HCT116 (cell line): ENCODE measurements around the gene A3GALT2. TPM values are rescaled to one million over a fixed set of nuclear protein-coding genes. Genes with fewer than 3 reads are reported as not detected.

Experiments
- ATAC-seq: fragments of 200-7000 bp; cut with Tn5 transposase; 2 replicates; pipeline ENCODE4 v1.9.1; 2020; ENCODE audit warnings: mild to moderate bottlenecking, moderate library complexity
- BruUV-seq: library from RNA; stranded (reverse); fragments of 400-500 nt; replicated peaks from 2 replicates; lab custom pipeline; 2021; lab: Mats Ljungman, UMichigan
- CTCF ChIA-PET: fragments of 300-600 bp; sonication (Branson Sonifier 250); formaldehyde crosslinking; loops from one replicate; lab custom pipeline; 2021; ENCODE audit warnings: antibody characterized with exemption; lab: Charles Lee
- POLR2A ChIA-PET: fragments of 300-600, 350-600 bp; sonication (Branson Sonifier 250); formaldehyde crosslinking; loops from one replicate; lab custom pipeline; 2021; ENCODE audit warnings: antibody characterized with exemption; lab: Charles Lee
- RAD21 ChIA-PET, 2 experiments: fragments of 300-600 bp; sonication (Branson Sonifier 250); formaldehyde crosslinking; loops; one replicate each; lab custom pipeline; 2023; ENCODE audit warnings: low total read pairs in 2 of 2; ENCODE audit not compliant: uncharacterized antibody in 2 of 2, unreplicated experiment in 2 of 2, low non-redundant PET in 1 of 2; lab: Charles Lee
- DNase-seq: peaks from one replicate; pipeline ENCODE4 v3.0.0-alpha.2; 2010; ENCODE audit warnings: low read depth, low spot score
- H2AFZ ChIP-seq: fragments of 200-600 bp; shearing (Covaris generic), sonication (generic); 2 replicates; pipeline ENCODE4 v1.6.1; 2017; ENCODE audit warnings: low read depth, mixed run types, mixed read lengths, antibody characterized with exemption, low read length; ENCODE audit not compliant: poor library complexity, severe bottlenecking
- H3K27ac ChIP-seq: 2 replicates; pipeline ENCODE4 v1.5.1; 2012; ENCODE audit warnings: low read depth, low read length
- H3K27me3 ChIP-seq: fragments of 200-600 bp; sonication (generic); 2 replicates; pipeline ENCODE4 v1.6.1; 2016; ENCODE audit warnings: mixed run types, low read length, mixed read lengths; ENCODE audit not compliant: insufficient read depth
- H3K36me3 ChIP-seq, 2 experiments: fragments of 200-500 bp in 1 of 2; fragments of 200-600 bp in 1 of 2; sonication (Bioruptor generic) in 1 of 2; sonication (generic) in 1 of 2; 2 replicates each; pipeline versions ENCODE4 v1.5.1 to v1.6.1; 2014 to 2016; ENCODE audit warnings: low read length in 2 of 2, inconsistent platforms in 1 of 2, mixed read lengths in 1 of 2, mixed run types in 1 of 2; ENCODE audit not compliant: insufficient read depth in 2 of 2, control insufficient read depth in 1 of 2
- H3K4me1 ChIP-seq, 2 experiments: fragments of 200-600 bp in 1 of 2; sonication (generic) in 1 of 2; 2 replicates each; pipeline versions ENCODE4 v1.5.1 to v1.6.1; 2012 to 2017; ENCODE audit warnings: low read length in 2 of 2, inconsistent platforms in 1 of 2, mild to moderate bottlenecking in 1 of 2, mixed read lengths in 1 of 2, mixed run types in 1 of 2, moderate library complexity in 1 of 2; ENCODE audit not compliant: insufficient read depth in 2 of 2, control insufficient read depth in 1 of 2
- H3K4me2 ChIP-seq: fragments of 200-600 bp; sonication (generic); 2 replicates; pipeline ENCODE4 v1.6.1; 2017; ENCODE audit warnings: mixed run types, low read length, mixed read lengths
- H3K4me3 ChIP-seq, 2 experiments: fragments of 200-600 bp in 1 of 2; sonication (generic) in 1 of 2; replicated peaks in 1 of 2; 2 replicates each; pipeline ENCODE4 v1.5.1; 2011 to 2016; ENCODE audit warnings: low read length in 2 of 2, control low read depth in 1 of 2, low read depth in 1 of 2, mild to moderate bottlenecking in 1 of 2, mixed read lengths in 1 of 2, mixed run types in 1 of 2
- H3K79me2 ChIP-seq: fragments of 200-600 bp; sonication (generic); 2 replicates; pipeline ENCODE4 v1.6.1; 2017; ENCODE audit warnings: mild to moderate bottlenecking, mixed run types, low read length, moderate library complexity, mixed read lengths; ENCODE audit not compliant: insufficient read depth
- H3K9ac ChIP-seq: fragments of 200-600 bp; sonication (generic); 2 replicates; pipeline ENCODE4 v1.6.1; 2016; ENCODE audit warnings: low read length, mixed read lengths
- H3K9me2 ChIP-seq: fragments of 200-600 bp; sonication (generic), shearing (Covaris generic); 2 replicates; pipeline ENCODE4 v1.6.1; 2017; ENCODE audit warnings: mixed run types, mild to moderate bottlenecking, moderate library complexity; ENCODE audit not compliant: insufficient read depth
- H3K9me3 ChIP-seq, 2 experiments: fragments of 200-500 bp in 1 of 2; fragments of 200-600 bp in 1 of 2; sonication (Bioruptor generic) in 1 of 2; sonication (generic) in 1 of 2; 2 replicates each; pipeline ENCODE4 v1.6.1; 2014 to 2017; ENCODE audit warnings: low read length in 2 of 2, mixed read lengths in 2 of 2, inconsistent platforms in 1 of 2, low read depth in 1 of 2, mild to moderate bottlenecking in 1 of 2, mixed run types in 1 of 2, moderate library complexity in 1 of 2; ENCODE audit not compliant: control insufficient read depth in 1 of 2, insufficient read depth in 1 of 2
- H4K20me1 ChIP-seq: fragments of 200-600 bp; sonication (generic), shearing (Covaris generic); 2 replicates; pipeline ENCODE4 v1.6.1; 2017; ENCODE audit warnings: mixed run types, mild to moderate bottlenecking, moderate library complexity; ENCODE audit not compliant: insufficient read depth
- ATF3 ChIP-seq: IDR thresholded peaks from 2 replicates; pipeline ENCODE4 v1.6.1; 2012
- CEBPB ChIP-seq: IDR thresholded peaks from 2 replicates; pipeline ENCODE4 v1.6.1; 2012; ENCODE audit warnings: low read depth
- SP1 ChIP-seq: IDR thresholded peaks from 2 replicates; pipeline ENCODE4 v1.6.1; 2012; ENCODE audit warnings: low read depth
- TCF7L2 ChIP-seq: IDR thresholded peaks from 2 replicates; pipeline ENCODE4 v1.7.0; 2011; ENCODE audit warnings: borderline replicate concordance, inconsistent platforms; ENCODE audit not compliant: insufficient read depth, insufficient read length; ENCODE audit errors: extremely low read depth
- ZFX ChIP-seq: fragments of 450-650 bp; IDR thresholded peaks from 2 replicates; pipeline ENCODE4 v1.6.1; 2017
- intact Hi-C: fragments of 100-400 bp; cut with micrococcal nuclease; formaldehyde crosslinking; loops from 2 replicates; pipeline ENCODE4 v1.10.0; 2022
- total RNA-seq: library from RNA; stranded (reverse); gene quantifications from one replicate; pipeline ENCODE4 v1.2.1, GENCODE V29; 2021; ENCODE audit not compliant: unreplicated experiment
- TF ChIP-seq, protein P1 (sequence below), 3 experiments: fragments of 200-600 bp in 1 of 3; sonication (generic) in 1 of 3; IDR thresholded peaks in 2 of 3; conservative IDR thresholded peaks in 1 of 3; 2 replicates each; pipeline ENCODE4 v1.5.1; 2012 to 2017; ENCODE audit warnings: low read depth in 2 of 3, low read length in 2 of 3, antibody characterized with exemption in 1 of 3, borderline replicate concordance in 1 of 3, control low read depth in 1 of 3, mild to moderate bottlenecking in 1 of 3, mixed read lengths in 1 of 3, mixed run types in 1 of 3, moderate library complexity in 1 of 3; ENCODE audit not compliant: insufficient read depth in 1 of 3

Gene A3GALT2
- total RNA-seq, 1 experiment from 2014 or later, result not detected

DNA sequence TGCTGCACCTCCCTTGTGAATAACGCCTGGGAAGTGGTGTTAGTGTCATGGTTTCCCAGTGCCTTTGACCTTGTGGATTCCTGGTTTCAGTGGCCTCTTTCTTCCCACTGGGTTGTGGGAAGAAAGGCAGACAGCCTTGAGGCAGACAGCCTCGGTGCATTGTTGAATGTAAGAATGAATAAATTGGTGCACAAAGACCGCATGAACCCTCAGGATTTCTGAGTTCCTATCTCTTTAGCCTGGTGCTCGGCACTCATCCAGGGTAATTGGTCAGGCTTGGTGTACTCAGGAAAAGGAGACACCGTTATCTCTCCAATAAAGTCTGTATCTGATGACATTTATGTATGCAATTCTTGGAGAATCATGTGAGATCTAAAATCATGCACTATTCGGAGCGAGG is 59.6 kb downstream of the A3GALT2 start (continued):
- no peak for TF ChIP-seq CEBPB
- TF ChIP-seq, all 23 proteins: peak for 0

DNA sequence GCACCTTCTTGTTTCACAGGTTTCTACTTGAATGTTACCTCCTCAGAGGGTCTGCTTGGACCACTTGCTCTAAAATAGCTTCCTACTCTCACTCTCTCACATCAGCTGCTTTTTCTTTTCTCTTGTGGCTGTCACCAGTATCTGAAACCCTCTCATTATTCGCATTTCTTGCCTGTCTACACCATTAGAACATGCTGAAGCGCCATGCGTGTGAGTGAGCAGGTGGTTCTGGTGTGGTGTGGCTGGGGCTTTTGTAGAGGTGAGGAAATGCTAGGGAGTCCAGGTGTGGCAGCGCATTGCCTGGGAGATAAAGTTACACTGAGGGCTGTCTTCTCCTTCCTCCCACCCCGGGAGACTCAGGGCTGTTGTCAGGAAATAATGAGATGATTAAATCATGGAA is 60.5 kb downstream of the A3GALT2 start:
- H4K20me1 ChIP-seq, result no peaks in the 10 kb centered on the region
- intact Hi-C loops, result no loop called here
- no peak for TF ChIP-seq TCF7L2
- TF ChIP-seq, protein P1, sequence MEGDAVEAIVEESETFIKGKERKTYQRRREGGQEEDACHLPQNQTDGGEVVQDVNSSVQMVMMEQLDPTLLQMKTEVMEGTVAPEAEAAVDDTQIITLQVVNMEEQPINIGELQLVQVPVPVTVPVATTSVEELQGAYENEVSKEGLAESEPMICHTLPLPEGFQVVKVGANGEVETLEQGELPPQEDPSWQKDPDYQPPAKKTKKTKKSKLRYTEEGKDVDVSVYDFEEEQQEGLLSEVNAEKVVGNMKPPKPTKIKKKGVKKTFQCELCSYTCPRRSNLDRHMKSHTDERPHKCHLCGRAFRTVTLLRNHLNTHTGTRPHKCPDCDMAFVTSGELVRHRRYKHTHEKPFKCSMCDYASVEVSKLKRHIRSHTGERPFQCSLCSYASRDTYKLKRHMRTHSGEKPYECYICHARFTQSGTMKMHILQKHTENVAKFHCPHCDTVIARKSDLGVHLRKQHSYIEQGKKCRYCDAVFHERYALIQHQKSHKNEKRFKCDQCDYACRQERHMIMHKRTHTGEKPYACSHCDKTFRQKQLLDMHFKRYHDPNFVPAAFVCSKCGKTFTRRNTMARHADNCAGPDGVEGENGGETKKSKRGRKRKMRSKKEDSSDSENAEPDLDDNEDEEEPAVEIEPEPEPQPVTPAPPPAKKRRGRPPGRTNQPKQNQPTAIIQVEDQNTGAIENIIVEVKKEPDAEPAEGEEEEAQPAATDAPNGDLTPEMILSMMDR (IDR thresholded peaks at IDR 0.05 in 2 of 3, conservative IDR thresholded peaks at IDR 0.05 in 1 of 3; ENCODE audit: borderline replicate concordance in 1 of 3, insufficient read depth in 1 of 3, low read depth in 2 of 3, low read length in 2 of 3), result no peak
- TF ChIP-seq CEBPB, result no peak
- no peak for TF ChIP-seq ATF3
- no peaks in the 10 kb centered on the region for H3K9me3 ChIP-seq
- ChIA-PET POLR2A (no interaction called here), CTCF (no interaction called here), RAD21 (no interaction called here)
- H2AFZ ChIP-seq, result no peak overlapping the region
- no peak overlapping the region for H3K4me3 ChIP-seq
- ATAC-seq, result no peak
- H3K27ac ChIP-seq, result no peak overlapping the region
- H3K4me2 ChIP-seq, result no peak overlapping the region
- DNase-seq, result no peak
- 0 out of 2 replicates have a peak, but pooled peaks cover 4% of the 10 kb centered on the region for H3K79me2 ChIP-seq
- peaks cover 4 to 11% of the 10 kb centered on the region in 2 experiments; a peak in 3 of 4 replicates for H3K4me1 ChIP-seq
- H3K27me3 ChIP-seq, result no peaks in the 10 kb centered on the region
- H3K9ac ChIP-seq, result no peak overlapping the region
- H3K9me2 ChIP-seq, result no peaks in the 10 kb centered on the region
- no TSS peak for BruUV-seq
- H3K36me3 ChIP-seq, result no peaks in the 10 kb centered on the region

- no peak for ATAC-seq
- BruUV-seq, result no TSS peak
- ChIA-PET CTCF (no interaction called here), RAD21 (no interaction called here), POLR2A (no interaction called here)
- no peak for TF ChIP-seq ZFX
- TF ChIP-seq SP1, result no peak
- TF ChIP-seq ATF3, result no peak
- H3K79me2 ChIP-seq, result 0 out of 2 replicates have a peak, but pooled peaks cover 4% of the 10 kb centered on the region
- no peaks in the 10 kb centered on the region for H4K20me1 ChIP-seq
- H3K36me3 ChIP-seq, result no peaks in the 10 kb centered on the region
- H3K4me1 ChIP-seq, result peaks cover 8 to 16% of the 10 kb centered on the region in 2 experiments
- H3K27me3 ChIP-seq, result no peaks in the 10 kb centered on the region
- no peaks in the 10 kb centered on the region for H3K9me3 ChIP-seq
- no peaks in the 10 kb centered on the region for H3K9me2 ChIP-seq
- no peak overlapping the region for H2AFZ ChIP-seq
- H3K9ac ChIP-seq, result no peak overlapping the region
- intact Hi-C loops, result no loop called here
- H3K4me2 ChIP-seq, result no peak overlapping the region
- H3K27ac ChIP-seq, result no peak overlapping the region
- no peak overlapping the region for H3K4me3 ChIP-seq
- DNase-seq, result no peak
Measured at GRCh38 chr1:33259879-33260278, 61.0 kb downstream of the A3GALT2 start.
